A673 (cell line): ENCODE measurements around the gene TLR9. TPM values are rescaled to one million over a fixed set of nuclear protein-coding genes. Genes with fewer than 3 reads are reported as not detected.

Source experiments
- BruUV-seq: library from RNA; stranded (reverse); fragments of 400-500 nt; replicated peaks from 2 replicates; lab custom pipeline; 2021; lab: Mats Ljungman, UMichigan
- CTCF ChIA-PET: fragments of 300-600 bp; sonication (Branson Sonifier 250); formaldehyde crosslinking; loops from one replicate; lab custom pipeline; 2022; ENCODE audit warnings: antibody characterized with exemption; lab: Charles Lee
- POLR2A ChIA-PET: fragments of 300-600 bp; sonication (Branson Sonifier 250); formaldehyde crosslinking; loops from one replicate; lab custom pipeline; 2022; ENCODE audit warnings: antibody characterized with exemption; ENCODE audit not compliant: low non-redundant PET; lab: Charles Lee
- DNase-seq: peaks from one replicate; pipeline ENCODE4 v3.0.0-alpha.2; 2015; ENCODE audit warnings: low spot score
- H3K27ac ChIP-seq: fragments of 200-600 bp; sonication (generic); 2 replicates; pipeline ENCODE4 v1.5.1; 2016; ENCODE audit warnings: mixed run types, low read depth, mild to moderate bottlenecking, mixed read lengths, antibody characterized with exemption, low read length; ENCODE audit not compliant: poor library complexity, severe bottlenecking
- H3K27me3 ChIP-seq: fragments of 200-600 bp; sonication (generic); replicated peaks from 2 replicates; pipeline ENCODE4 v1.6.1; 2017; ENCODE audit warnings: mixed run types, low read depth, mild to moderate bottlenecking, mixed read lengths, antibody characterized with exemption, low read length; ENCODE audit not compliant: insufficient read depth, poor library complexity
- H3K36me3 ChIP-seq: fragments of 200-600 bp; sonication (generic); 2 replicates; pipeline ENCODE4 v1.6.1; 2016; ENCODE audit warnings: mixed run types, mild to moderate bottlenecking, mixed read lengths, antibody characterized with exemption, low read length; ENCODE audit not compliant: insufficient read depth, poor library complexity, severe bottlenecking
- H3K4me1 ChIP-seq: fragments of 200-600 bp; sonication (generic); 2 replicates; pipeline ENCODE4 v1.6.1; 2017; ENCODE audit warnings: mixed run types, mild to moderate bottlenecking, mixed read lengths, antibody characterized with exemption, low read length; ENCODE audit not compliant: insufficient read depth, poor library complexity, severe bottlenecking
- H3K4me3 ChIP-seq: fragments of 200-600 bp; sonication (generic); 2 replicates; pipeline ENCODE4 v1.5.1; 2016; ENCODE audit warnings: low read depth, mixed run types, mild to moderate bottlenecking, mixed read lengths, low read length; ENCODE audit not compliant: poor library complexity, severe bottlenecking
- H3K9me3 ChIP-seq: fragments of 200-600 bp; sonication (generic); 2 replicates; pipeline ENCODE4 v1.6.1; 2016; ENCODE audit warnings: mixed run types, low read depth, mild to moderate bottlenecking, mixed read lengths, antibody characterized with exemption, low read length; ENCODE audit not compliant: poor library complexity, severe bottlenecking
- CTCF ChIP-seq: fragments of 300-800, 200-600 bp; sonication (generic); conservative IDR thresholded peaks from 2 replicates; pipeline ENCODE4 v1.5.1; 2017; ENCODE audit warnings: low read depth, mild to moderate bottlenecking, antibody characterized with exemption, low read length, moderate library complexity, mixed read lengths
- EZH2 ChIP-seq: fragments of 200-600 bp; sonication (generic); IDR thresholded peaks from 2 replicates; pipeline ENCODE4 v1.6.1; 2017; ENCODE audit warnings: borderline replicate concordance, low read depth, mild to moderate bottlenecking, mixed read lengths, antibody characterized with exemption, low read length; ENCODE audit not compliant: poor library complexity, severe bottlenecking
- intact Hi-C: fragments of 100-400 bp; cut with micrococcal nuclease; formaldehyde crosslinking; loops from one replicate; pipeline ENCODE4 v1.10.0; 2022; ENCODE audit not compliant: unreplicated experiment
- total RNA-seq: library from RNA; stranded (reverse); gene quantifications from 2 replicates; pipeline ENCODE4 v1.2.3, GENCODE V29; 2021

Gene TLR9
- total RNA-seq, 1 experiment from 2014 or later, result not detected

- Histone ChIP-seq H3K27ac (no peak overlapping the region), H3K36me3 (no peaks in the 10 kb centered on the region), H3K27me3 (no peaks in the 10 kb centered on the region), H3K9me3 (no peaks in the 10 kb centered on the region), H3K4me3 (peak overlapping the region; percentile 39), H3K4me1 (no peaks in the 10 kb centered on the region)
- POLR2A ChIA-PET, result no interaction called here
- DNase-seq, result no peak
- no peak for TF ChIP-seq CTCF
- TF ChIP-seq EZH2, result no peak
- BruUV-seq, result no TSS peak
- intact Hi-C loops, result no loop called here
- CTCF ChIA-PET, result no interaction called here
Measured at GRCh38 chr3:52246264-52246620, 20.8 kb upstream of the TLR9 start.

DNA sequence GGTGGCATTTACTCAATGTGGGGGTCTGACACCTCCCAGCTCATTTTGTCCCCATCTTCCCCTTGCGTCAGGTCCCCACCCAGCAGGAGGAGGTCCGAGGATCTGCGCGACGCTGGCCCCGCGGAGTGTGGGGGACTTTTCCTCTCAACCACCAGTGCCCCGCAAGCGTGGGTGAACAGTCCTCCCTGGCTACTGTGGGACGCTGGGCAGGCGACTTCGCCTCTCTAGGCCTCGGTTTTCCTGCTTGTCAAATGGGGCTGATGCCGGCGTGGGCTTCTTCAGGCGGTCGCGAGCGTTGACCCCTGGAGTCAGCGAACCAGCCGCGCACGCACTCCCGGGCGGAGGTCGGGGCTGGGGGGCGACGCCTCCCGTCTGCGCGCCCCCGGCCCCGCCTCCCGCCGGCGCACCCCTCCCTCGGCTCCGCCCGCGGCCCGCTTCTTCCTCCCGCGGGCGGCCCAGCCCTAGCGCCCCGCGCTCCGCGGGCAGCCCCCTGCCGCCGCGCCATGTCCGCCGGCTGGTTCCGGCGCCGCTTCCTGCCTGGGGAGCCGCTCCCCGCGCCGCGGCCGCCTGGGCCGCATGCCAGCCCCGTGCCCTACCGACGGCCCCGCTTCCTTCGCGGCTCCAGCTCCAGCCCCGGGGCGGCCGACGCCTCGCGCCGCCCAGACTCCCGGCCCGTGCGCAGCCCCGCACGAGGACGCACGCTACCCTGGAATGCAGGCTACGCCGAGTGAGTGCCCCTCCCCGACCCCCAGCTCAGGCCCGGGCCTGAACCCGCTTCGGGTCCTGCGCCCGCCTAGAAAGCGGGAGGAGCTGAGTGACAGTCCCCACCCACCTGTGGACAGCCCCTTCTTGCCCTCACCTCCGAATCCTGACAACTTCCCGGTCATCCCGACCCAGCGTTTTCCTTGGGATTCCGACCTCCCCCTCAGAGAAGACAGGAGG, 20.1 kb upstream of the TLR9 start, which contains the start of gene PPM1M:
Gene PPM1M (plus strand): TSS at position 438 of the 942 bp plus-strand sequence. CDS start 66 bp downstream, at position 504.
- intact Hi-C loops, result no loop called here
- Histone ChIP-seq H3K27ac (no peak within 1 kb of the TSS), H3K36me3 (no peaks in the 10 kb centered on the region), H3K4me3 (peak within 1 kb of the TSS; percentile 39), H3K4me1 (peaks cover 4% of the 10 kb centered on the region), H3K9me3 (no peaks in the 10 kb centered on the region), H3K27me3 (no peaks in the 10 kb centered on the region)
- ChIA-PET CTCF (no interaction called here), POLR2A (interaction anchor here (0.5 kb wide), 1 partner anchor 28 kb away, joined by 6 read pairs; no protein-coding TSS in a partner anchor)
- DNase-seq, result peak; percentile 21
- no TSS peak for BruUV-seq
- TF ChIP-seq EZH2 (no peak), CTCF (no peak)

DNA sequence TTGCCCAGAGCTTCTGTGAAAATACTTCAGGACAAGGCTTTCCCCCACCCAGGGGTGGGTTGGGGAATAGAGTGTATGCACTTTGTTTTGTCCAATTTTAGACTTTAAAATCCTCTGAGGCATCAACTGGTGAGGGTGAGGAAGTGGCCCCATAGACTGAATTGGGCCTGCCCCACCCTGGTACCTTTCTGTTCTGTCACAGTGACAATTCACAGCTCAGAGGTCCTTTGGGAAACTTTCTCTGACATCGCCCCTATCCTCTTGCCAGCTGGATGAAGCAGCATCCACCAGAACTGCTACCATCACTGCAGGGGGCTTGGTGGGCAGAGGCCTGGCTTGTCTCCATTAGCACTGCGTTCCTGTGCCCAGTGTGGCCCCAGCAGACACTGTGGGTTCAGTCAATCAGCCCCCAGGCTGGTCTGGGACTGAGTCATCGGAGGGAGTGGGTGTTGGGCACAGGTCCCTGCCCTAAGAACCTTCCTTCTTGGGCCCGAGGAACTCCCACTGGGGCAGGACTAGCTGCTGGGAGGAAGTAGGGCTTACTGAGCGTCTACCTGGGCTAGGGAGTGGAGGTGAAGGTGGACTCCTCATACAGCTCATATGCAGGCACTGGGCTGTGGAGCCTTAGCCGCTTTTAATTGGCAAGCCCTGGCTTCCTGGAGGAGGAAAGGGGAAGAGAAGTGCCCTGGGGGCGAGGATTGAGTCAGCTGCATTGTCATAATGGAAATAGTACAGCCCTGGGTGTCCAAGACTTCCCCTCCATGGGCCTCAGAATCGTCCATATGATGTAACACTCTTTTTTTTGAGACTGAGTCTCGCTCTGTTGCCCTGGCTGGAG, 18.6 kb upstream of the TLR9 start:
- H3K4me3 ChIP-seq, result no peak overlapping the region
- H3K4me1 ChIP-seq, result peaks cover 12% of the 10 kb centered on the region
- no peak overlapping the region for H3K27ac ChIP-seq
- intact Hi-C loops, result loop anchor here (5.0 kb wide), 1 partner anchor 33 kb away; the partner anchor contains the start of gene WDR82
- TF ChIP-seq EZH2 (no peak), CTCF (no peak)
- ChIA-PET POLR2A (no interaction called here), CTCF (no interaction called here)
- peak; percentile 12 for DNase-seq
- no peaks in the 10 kb centered on the region for H3K27me3 ChIP-seq
- no TSS peak for BruUV-seq
- no peaks in the 10 kb centered on the region for H3K9me3 ChIP-seq
- H3K36me3 ChIP-seq, result no peaks in the 10 kb centered on the region
